Psoas muscle (tissue), 8 donors: ENCODE measurements around the gene CARMIL1. TPM values are rescaled to one million over a fixed set of nuclear protein-coding genes. Genes with fewer than 3 reads are reported as not detected.

ENCODE experiments used
- ATAC-seq, 4 donors: fragments of 200-7000 bp; cut with Tn5 transposase; one replicate each; pipeline ENCODE4 v1.9.1; 2020; ENCODE audit warnings: moderate library complexity in 3 of 4, mild to moderate bottlenecking in 2 of 4
- DNase-seq, 2 donors: peaks; one replicate each; pipeline ENCODE4 v3.0.0-alpha.2; 2020
- H3K27ac ChIP-seq: fragments of 200-600 bp; one replicate; pipeline ENCODE4 v1.8.0; 2022
- H3K27me3 ChIP-seq, 3 donors: fragments of 200-600 bp in 1 of 3; one replicate each; pipeline versions ENCODE4 v1.6.1 to v1.8.0; 2013 to 2022; ENCODE audit warnings: low read length in 2 of 3, mild to moderate bottlenecking in 2 of 3, moderate library complexity in 1 of 3; ENCODE audit not compliant: insufficient read depth in 3 of 3
- H3K36me3 ChIP-seq, 2 donors: fragments of 200-600 bp in 1 of 2; one replicate each; pipeline versions ENCODE4 v1.6.1 to v1.8.0; 2013 to 2022; ENCODE audit warnings: low read depth in 1 of 2, mild to moderate bottlenecking in 1 of 2, moderate library complexity in 1 of 2; ENCODE audit not compliant: insufficient read depth in 1 of 2
- H3K4me1 ChIP-seq: fragments of 200-600 bp; one replicate; pipeline ENCODE4 v1.8.0; 2022
- H3K4me3 ChIP-seq: fragments of 200-600 bp; one replicate; pipeline ENCODE4 v1.8.0; 2022; ENCODE audit warnings: mild to moderate bottlenecking
- H3K9me3 ChIP-seq: fragments of 200-600 bp; one replicate; pipeline ENCODE4 v1.8.0; 2022
- WGBS, 3 donors: extraction: QIAGEN DNeasy Blood & Tissue Kit; methylation state at CpG; one replicate each; pipeline versions ENCODE4 v1.1.6 to v1.1.7; 2013; 5-methylcytosine and 5-hydroxymethylcytosine counted together
- intact Hi-C, 2 donors: fragments of 100-400 bp; cut with DNase I; formaldehyde crosslinking; loops; one replicate each; pipeline versions ENCODE4 v1.11.0 to v1.14.2; 2022
- polyA plus RNA-seq, 3 donors: library from polyadenylated mRNA; stranded (reverse); fragments of 200-250 nt; gene quantifications; one replicate each; pipeline ENCODE4 v1.2.3, GENCODE V29; 2013
- total RNA-seq, 4 donors: library from RNA; stranded (reverse); fragmentation: NEBNext Ultra II Directional in 2 of 4; extraction: Animal tissue kit (Norgen Biotek cat#: 25700) in 2 of 4; gene quantifications; one replicate each; pipeline versions ENCODE4 v1.2.1 to v1.2.4, GENCODE V29; 2021 to 2023
- TF ChIP-seq, protein P1 (sequence below): fragments of 200-600 bp; IDR thresholded peaks from one replicate; pipeline ENCODE4 v1.8.0; 2022; ENCODE audit warnings: antibody characterized with exemption
- donor health status: healthy with polysubstance abuse.
- donor health status: DM: no; HTN: no; CAD: no; lungs with moderate emphysema.
- donor health status: Bipolar disorder and iron deficiency.
- donor health status: healthy.
- donor health status: DM: yes; HTN: yes; CAD: no.
- donor health status: DM: no; HTN: no; CAD: no.
- donor health status: DM: no; HTN: no; CAD: no.
- donor health status: DM: yes; HTN: yes; CAD: no.

Gene CARMIL1
- total and polyA plus RNA-seq, 7 donors, result 0.11 to 1.0 (median 0.76) TPM

DNA sequence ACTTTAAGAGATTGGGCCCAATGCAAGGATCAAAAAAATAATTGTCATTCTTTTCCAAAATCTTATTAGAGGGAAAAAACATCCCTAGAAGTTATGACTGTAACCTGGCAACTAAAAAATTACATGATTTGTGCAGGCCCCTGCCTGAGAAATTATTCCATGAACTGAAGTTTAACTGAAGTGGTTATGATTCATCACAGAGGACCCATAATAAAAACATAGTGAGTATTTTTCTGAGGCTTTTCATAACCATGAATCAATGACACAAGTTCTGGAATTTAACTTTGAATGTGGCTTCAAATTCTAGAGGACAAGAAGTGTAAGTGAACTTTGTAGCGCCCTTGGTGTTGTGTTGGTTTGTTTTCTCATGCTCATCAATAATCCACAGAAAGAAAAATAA lies 31.1 kb upstream of the CARMIL1 start:
- Histone ChIP-seq H3K4me1 (no peaks in the 10 kb centered on the region), H3K9me3 (no peaks in the 10 kb centered on the region), H3K4me3 (no peak overlapping the region), H3K27me3 (no peaks in the 10 kb centered on the region), H3K27ac (no peak overlapping the region), H3K36me3 (no peaks in the 10 kb centered on the region)
- DNase-seq, result no peak
- WGBS, 3 donors, result 93 to 100% (median 98%) methylated on average over 1 of the region's 1 CpG
- intact Hi-C loops, result no loop called here
- ATAC-seq, result no peak
- TF ChIP-seq, protein P1, sequence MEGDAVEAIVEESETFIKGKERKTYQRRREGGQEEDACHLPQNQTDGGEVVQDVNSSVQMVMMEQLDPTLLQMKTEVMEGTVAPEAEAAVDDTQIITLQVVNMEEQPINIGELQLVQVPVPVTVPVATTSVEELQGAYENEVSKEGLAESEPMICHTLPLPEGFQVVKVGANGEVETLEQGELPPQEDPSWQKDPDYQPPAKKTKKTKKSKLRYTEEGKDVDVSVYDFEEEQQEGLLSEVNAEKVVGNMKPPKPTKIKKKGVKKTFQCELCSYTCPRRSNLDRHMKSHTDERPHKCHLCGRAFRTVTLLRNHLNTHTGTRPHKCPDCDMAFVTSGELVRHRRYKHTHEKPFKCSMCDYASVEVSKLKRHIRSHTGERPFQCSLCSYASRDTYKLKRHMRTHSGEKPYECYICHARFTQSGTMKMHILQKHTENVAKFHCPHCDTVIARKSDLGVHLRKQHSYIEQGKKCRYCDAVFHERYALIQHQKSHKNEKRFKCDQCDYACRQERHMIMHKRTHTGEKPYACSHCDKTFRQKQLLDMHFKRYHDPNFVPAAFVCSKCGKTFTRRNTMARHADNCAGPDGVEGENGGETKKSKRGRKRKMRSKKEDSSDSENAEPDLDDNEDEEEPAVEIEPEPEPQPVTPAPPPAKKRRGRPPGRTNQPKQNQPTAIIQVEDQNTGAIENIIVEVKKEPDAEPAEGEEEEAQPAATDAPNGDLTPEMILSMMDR, result no peak

DNA sequence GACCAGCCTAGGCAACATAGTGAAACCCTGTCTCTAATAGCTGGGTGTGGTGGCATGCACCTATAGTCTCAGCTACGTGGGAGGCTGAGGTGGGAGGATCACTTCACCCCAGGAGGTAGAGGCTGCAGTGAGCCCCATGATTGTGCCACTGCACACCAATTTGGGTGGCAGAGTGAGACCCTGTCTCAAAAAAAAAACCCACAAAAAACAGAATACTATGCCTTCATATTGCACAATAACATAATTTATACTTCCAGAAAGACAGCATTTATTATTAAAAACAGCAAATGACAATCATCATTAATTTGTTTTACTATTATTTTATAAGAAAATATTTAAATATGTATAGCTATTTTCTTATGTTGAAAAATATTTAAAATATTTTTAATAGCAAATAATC lies 30.0 kb upstream of the CARMIL1 start:
- intact Hi-C loops, result no loop called here
- Histone ChIP-seq H3K36me3 (no peaks in the 10 kb centered on the region), H3K27me3 (no peaks in the 10 kb centered on the region), H3K4me3 (no peak overlapping the region), H3K27ac (no peak overlapping the region), H3K4me1 (no peaks in the 10 kb centered on the region), H3K9me3 (no peaks in the 10 kb centered on the region)
- ATAC-seq (no peak), DNase-seq (no peak)
- 57 to 79% (median 75%) methylated on average over 1 of the region's 1 CpG for WGBS, 3 donors
- TF ChIP-seq, protein P1, result no peak

GRCh38 chr6:25250878-25251277 lies 28.3 kb upstream of the CARMIL1 start:
- Histone ChIP-seq H3K4me1 (no peaks in the 10 kb centered on the region), H3K27ac (no peak overlapping the region), H3K36me3 (no peaks in the 10 kb centered on the region), H3K27me3 (no peaks in the 10 kb centered on the region), H3K4me3 (no peak overlapping the region), H3K9me3 (no peaks in the 10 kb centered on the region)
- no peak for ATAC-seq
- no peak for DNase-seq
- WGBS, 3 donors, result 58 to 69% (median 62%) methylated on average over 5 of the region's 5 CpGs
- intact Hi-C loops, result no loop called here
- TF ChIP-seq, protein P1, result no peak

DNA sequence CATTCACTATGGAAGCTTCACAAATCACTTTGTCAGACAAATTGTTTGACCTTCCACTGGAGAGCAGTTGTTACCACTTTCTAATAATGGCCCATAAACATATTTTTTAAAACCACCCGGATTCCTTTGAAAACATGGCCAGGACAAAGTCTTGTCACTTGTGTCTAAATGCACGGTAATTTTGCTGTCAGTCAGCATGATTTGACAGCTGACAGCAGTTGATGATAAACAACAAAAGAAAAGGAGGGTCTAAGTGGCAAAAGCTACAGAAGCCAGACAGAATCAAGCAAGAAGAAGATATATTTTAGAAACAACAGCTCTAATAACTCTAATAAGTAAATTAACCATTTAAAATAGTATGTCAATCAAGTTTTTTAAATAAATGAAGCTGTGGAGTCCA lies 27.7 kb upstream of the CARMIL1 start:
- ATAC-seq (no peak), DNase-seq (no peak)
- no peaks in the 10 kb centered on the region for H3K36me3 ChIP-seq
- WGBS, 3 donors, result 56 to 83% (median 57%) methylated on average over 2 of the region's 2 CpGs
- H3K4me3 ChIP-seq, result no peak overlapping the region
- no peak overlapping the region for H3K27ac ChIP-seq
- TF ChIP-seq, protein P1, result no peak
- H3K27me3 ChIP-seq, result no peaks in the 10 kb centered on the region
- intact Hi-C loops, result no loop called here
- no peaks in the 10 kb centered on the region for H3K4me1 ChIP-seq
- H3K9me3 ChIP-seq, result no peaks in the 10 kb centered on the region

- H3K9me3 ChIP-seq, result no peaks in the 10 kb centered on the region
- TF ChIP-seq, protein P1, result no peak
- no peaks in the 10 kb centered on the region for H3K4me1 ChIP-seq
- H3K27ac ChIP-seq, result no peak overlapping the region
- no peak overlapping the region for H3K4me3 ChIP-seq
- H3K27me3 ChIP-seq, result no peaks in the 10 kb centered on the region
- DNase-seq (no peak), ATAC-seq (no peak)
- no peaks in the 10 kb centered on the region for H3K36me3 ChIP-seq
- 70 to 76% (median 72%) methylated on average over 4 of the region's 4 CpGs for WGBS, 3 donors
- intact Hi-C loops, result no loop called here
Observed at GRCh38 chr6:25253351-25253750, 25.8 kb upstream of the CARMIL1 start.
